Measurements from ENCODE around the gene SFXN2. TPM values are rescaled to one million over a fixed set of nuclear protein-coding genes. Genes with fewer than 3 reads are reported as not detected.
A peak's percentile ranks its signal among the peaks of the same experiment; 100 is the strongest.
"Not testable (repeated sequence)": the region's sequence is repeated elsewhere in the genome, so short reads cannot be mapped to it uniquely, and the experiment has no call there.

Gene SFXN2
- total and polyA plus RNA-seq, 7 donors = 0.66 to 11.6 (median 2.4) TPM

GRCh38 chr10:102691285-102692066, 23.0 kb upstream of the SFXN2 start:
- Histone ChIP-seq H3K9me3 (no peaks in the 10 kb centered on the region), H3K36me3 (peaks cover 0 to 40% (median 2%) of the 10 kb centered on the region in 4 donors), H3K27me3 (no peaks in the 10 kb centered on the region), H3K4me1 (no peaks in the 10 kb centered on the region), H3K4me3 (no peak overlapping the region), H3K27ac (peak overlapping the region in 1 of 4 donors; percentile 25)
- intact Hi-C loops (cut with DNase I) = no loop called here
- DNase-seq = peak; percentile 35
- TF ChIP-seq POLR2A (IDR thresholded peaks at IDR 0.05) (no peak), EP300 (IDR thresholded peaks at IDR 0.05) (no peak), POLR2AphosphoS5 (IDR thresholded peaks at IDR 0.05) (no peak)
- TF ChIP-seq, protein P1, sequence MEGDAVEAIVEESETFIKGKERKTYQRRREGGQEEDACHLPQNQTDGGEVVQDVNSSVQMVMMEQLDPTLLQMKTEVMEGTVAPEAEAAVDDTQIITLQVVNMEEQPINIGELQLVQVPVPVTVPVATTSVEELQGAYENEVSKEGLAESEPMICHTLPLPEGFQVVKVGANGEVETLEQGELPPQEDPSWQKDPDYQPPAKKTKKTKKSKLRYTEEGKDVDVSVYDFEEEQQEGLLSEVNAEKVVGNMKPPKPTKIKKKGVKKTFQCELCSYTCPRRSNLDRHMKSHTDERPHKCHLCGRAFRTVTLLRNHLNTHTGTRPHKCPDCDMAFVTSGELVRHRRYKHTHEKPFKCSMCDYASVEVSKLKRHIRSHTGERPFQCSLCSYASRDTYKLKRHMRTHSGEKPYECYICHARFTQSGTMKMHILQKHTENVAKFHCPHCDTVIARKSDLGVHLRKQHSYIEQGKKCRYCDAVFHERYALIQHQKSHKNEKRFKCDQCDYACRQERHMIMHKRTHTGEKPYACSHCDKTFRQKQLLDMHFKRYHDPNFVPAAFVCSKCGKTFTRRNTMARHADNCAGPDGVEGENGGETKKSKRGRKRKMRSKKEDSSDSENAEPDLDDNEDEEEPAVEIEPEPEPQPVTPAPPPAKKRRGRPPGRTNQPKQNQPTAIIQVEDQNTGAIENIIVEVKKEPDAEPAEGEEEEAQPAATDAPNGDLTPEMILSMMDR (IDR thresholded peaks at IDR 0.05) = no peak
- WGBS, 2 donors = 87% methylated on average over 8 of the region's 8 CpGs

GRCh38 chr10:102695401-102695800, 19.0 kb upstream of the SFXN2 start:
- whole genome bisulfite sequencing, 2 donors = 97% methylated on average over 10 of the region's 10 CpGs
- H3K4me1 ChIP-seq; H3K9me3 ChIP-seq; DNase-seq; H3K4me3 ChIP-seq; H3K27me3 ChIP-seq; intact Hi-C loops (cut with DNase I); H3K27ac ChIP-seq: not testable (repeated sequence)
- peaks cover 6 to 49% (median 25%) of the 10 kb centered on the region in 4 donors for H3K36me3 ChIP-seq

- 59 to 78% methylated on average over 3 of the region's 3 CpGs for WGBS, 2 donors
- Histone ChIP-seq H3K27ac (no peak overlapping the region), H3K27me3 (no peaks in the 10 kb centered on the region), H3K4me1 (no peaks in the 10 kb centered on the region), H3K9me3 (no peaks in the 10 kb centered on the region), H3K36me3 (peaks cover 6 to 49% (median 25%) of the 10 kb centered on the region in 4 donors), H3K4me3 (no peak overlapping the region)
- no peak for DNase-seq
- TF ChIP-seq POLR2A (IDR thresholded peaks at IDR 0.05) = no peak
- TF ChIP-seq, protein P1 (IDR thresholded peaks at IDR 0.05) = no peak
- no peak for TF ChIP-seq EP300 (IDR thresholded peaks at IDR 0.05)
- no peak for TF ChIP-seq POLR2AphosphoS5 (IDR thresholded peaks at IDR 0.05)
- intact Hi-C loops (cut with DNase I) = no loop called here
These were observed 17.7 kb upstream of the SFXN2 start for GRCh38 chr10:102696736-102697135.

- no peak for DNase-seq
- 89 to 91% methylated on average over 2 of the region's 2 CpGs for WGBS, 2 donors
These were observed 15.5 kb upstream of the SFXN2 start for GRCh38 chr10:102698894-102699293.

GRCh38 chr10:102701272-102701671, 13.2 kb upstream of the SFXN2 start:
- H3K27ac ChIP-seq = no peak overlapping the region
- H3K4me1 ChIP-seq = no peaks in the 10 kb centered on the region
- no peak overlapping the region for H3K4me3 ChIP-seq
- peaks cover 6 to 29% (median 24%) of the 10 kb centered on the region in 4 donors for H3K36me3 ChIP-seq
- TF ChIP-seq POLR2A (IDR thresholded peaks at IDR 0.05) = no peak
- TF ChIP-seq, protein P1 (IDR thresholded peaks at IDR 0.05) = no peak
- no peak for TF ChIP-seq POLR2AphosphoS5 (IDR thresholded peaks at IDR 0.05)
- no peak for TF ChIP-seq EP300 (IDR thresholded peaks at IDR 0.05)
- H3K27me3 ChIP-seq = no peaks in the 10 kb centered on the region
- no peak for DNase-seq
- no peaks in the 10 kb centered on the region for H3K9me3 ChIP-seq
- intact Hi-C loops (cut with DNase I) = no loop called here
- 81 to 93% methylated on average over 3 of the region's 3 CpGs for WGBS, 2 donors

More at GRCh38 chr10:102698894-102699293, 15.5 kb upstream of the SFXN2 start:
- Histone ChIP-seq H3K27me3 (no peaks in the 10 kb centered on the region), H3K4me3 (no peak overlapping the region), H3K9me3 (no peaks in the 10 kb centered on the region), H3K27ac (no peak overlapping the region), H3K36me3 (peaks cover 6 to 49% (median 25%) of the 10 kb centered on the region in 4 donors), H3K4me1 (no peaks in the 10 kb centered on the region)
- intact Hi-C loops (cut with DNase I) = no loop called here
- no peak for TF ChIP-seq POLR2A (IDR thresholded peaks at IDR 0.05)
- TF ChIP-seq, protein P1 (IDR thresholded peaks at IDR 0.05) = no peak
- no peak for TF ChIP-seq EP300 (IDR thresholded peaks at IDR 0.05)
- TF ChIP-seq POLR2AphosphoS5 (IDR thresholded peaks at IDR 0.05) = no peak

Data from sigmoid colon (tissue), 7 donors.